ENCODE measurements around the gene PITPNC1. TPM values are rescaled to one million over a fixed set of nuclear protein-coding genes. Genes with fewer than 3 reads are reported as not detected.

PITPNC1 gene
- total and polyA plus RNA-seq, 2 of the 13 experiments (the other 11 are each of a cell fraction or from before 2014, with no cell fraction given), result 4.1 to 5.7 TPM

DNA sequence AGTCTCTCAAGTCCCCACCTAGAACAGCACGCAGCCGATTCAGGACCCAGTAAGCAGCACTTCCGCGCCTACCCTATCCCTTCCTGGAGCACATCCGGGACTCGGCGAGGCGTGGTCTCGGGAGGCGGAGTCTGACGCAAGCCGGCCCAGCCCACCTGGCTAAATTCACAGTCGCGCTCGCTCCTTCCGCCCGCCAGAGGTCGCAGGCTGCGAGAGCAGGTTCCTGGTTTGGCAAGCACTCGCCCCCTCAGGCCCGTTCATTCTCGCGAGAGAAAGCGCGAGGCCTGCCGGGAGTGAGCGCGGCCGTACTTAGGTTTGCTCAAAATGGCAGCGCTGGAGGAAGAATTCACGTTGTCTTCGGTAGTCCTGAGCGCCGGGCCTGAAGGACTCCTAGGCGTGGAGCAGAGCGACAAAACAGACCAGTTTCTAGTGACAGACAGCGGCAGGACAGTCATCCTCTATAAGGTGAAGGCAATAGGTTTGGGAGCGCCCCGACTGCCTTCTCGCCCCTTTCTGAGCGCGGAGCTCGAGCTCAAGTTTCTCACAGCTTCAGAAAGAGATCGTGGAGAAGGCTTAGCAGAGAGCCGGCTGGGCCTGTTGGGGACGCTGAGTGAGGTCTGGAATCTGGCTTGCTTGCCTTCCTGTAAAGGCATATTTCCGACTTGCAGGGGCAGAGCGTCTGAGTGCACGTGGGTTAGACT is 340.7 kb downstream of the PITPNC1 start, which contains the start of gene NOL11 (continued):
- TF ChIP-seq, protein P1, sequence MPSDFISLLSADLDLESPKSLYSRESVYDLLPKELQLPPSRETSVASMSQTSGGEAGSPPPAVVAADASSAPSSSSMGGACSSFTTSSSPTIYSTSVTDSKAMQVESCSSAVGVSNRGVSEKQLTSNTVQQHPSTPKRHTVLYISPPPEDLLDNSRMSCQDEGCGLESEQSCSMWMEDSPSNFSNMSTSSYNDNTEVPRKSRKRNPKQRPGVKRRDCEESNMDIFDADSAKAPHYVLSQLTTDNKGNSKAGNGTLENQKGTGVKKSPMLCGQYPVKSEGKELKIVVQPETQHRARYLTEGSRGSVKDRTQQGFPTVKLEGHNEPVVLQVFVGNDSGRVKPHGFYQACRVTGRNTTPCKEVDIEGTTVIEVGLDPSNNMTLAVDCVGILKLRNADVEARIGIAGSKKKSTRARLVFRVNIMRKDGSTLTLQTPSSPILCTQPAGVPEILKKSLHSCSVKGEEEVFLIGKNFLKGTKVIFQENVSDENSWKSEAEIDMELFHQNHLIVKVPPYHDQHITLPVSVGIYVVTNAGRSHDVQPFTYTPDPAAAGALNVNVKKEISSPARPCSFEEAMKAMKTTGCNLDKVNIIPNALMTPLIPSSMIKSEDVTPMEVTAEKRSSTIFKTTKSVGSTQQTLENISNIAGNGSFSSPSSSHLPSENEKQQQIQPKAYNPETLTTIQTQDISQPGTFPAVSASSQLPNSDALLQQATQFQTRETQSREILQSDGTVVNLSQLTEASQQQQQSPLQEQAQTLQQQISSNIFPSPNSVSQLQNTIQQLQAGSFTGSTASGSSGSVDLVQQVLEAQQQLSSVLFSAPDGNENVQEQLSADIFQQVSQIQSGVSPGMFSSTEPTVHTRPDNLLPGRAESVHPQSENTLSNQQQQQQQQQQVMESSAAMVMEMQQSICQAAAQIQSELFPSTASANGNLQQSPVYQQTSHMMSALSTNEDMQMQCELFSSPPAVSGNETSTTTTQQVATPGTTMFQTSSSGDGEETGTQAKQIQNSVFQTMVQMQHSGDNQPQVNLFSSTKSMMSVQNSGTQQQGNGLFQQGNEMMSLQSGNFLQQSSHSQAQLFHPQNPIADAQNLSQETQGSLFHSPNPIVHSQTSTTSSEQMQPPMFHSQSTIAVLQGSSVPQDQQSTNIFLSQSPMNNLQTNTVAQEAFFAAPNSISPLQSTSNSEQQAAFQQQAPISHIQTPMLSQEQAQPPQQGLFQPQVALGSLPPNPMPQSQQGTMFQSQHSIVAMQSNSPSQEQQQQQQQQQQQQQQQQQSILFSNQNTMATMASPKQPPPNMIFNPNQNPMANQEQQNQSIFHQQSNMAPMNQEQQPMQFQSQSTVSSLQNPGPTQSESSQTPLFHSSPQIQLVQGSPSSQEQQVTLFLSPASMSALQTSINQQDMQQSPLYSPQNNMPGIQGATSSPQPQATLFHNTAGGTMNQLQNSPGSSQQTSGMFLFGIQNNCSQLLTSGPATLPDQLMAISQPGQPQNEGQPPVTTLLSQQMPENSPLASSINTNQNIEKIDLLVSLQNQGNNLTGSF (CRISPR knock-in tag; IDR thresholded peaks at IDR 0.05), result peak; percentile 91
- TF ChIP-seq HMGA1 (CRISPR knock-in tag; conservative IDR thresholded peaks at IDR 0.05) (no peak), RORA (CRISPR knock-in tag; IDR thresholded peaks at IDR 0.05) (no peak), MED1 (CRISPR knock-in tag; IDR thresholded peaks at IDR 0.05) (peak; percentile 90), RAD21 (CRISPR knock-in tag; IDR thresholded peaks at IDR 0.05) (peak; percentile 95), MBNL3 (CRISPR knock-in tag; conservative IDR thresholded peaks at IDR 0.05) (no peak), ZNF543 (CRISPR knock-in tag; IDR thresholded peaks at IDR 0.05) (peak; percentile 93), REXO4 (CRISPR knock-in tag; IDR thresholded peaks at IDR 0.05; ENCODE audit: borderline replicate concordance) (0 out of 2 replicates have a peak, but pooled peaks have one; percentile 53), ZSCAN30 (CRISPR knock-in tag; IDR thresholded peaks at IDR 0.05) (no peak; the same call in 1 of the 2 replicates), ZNF260 (CRISPR knock-in tag; IDR thresholded peaks at IDR 0.05; ENCODE audit: borderline replicate concordance, low read depth) (no peak), ASH2L (IDR thresholded peaks at IDR 0.05; ENCODE audit: insufficient read length, low read depth, low read length) (peak; percentile 98), SNAPC2 (CRISPR knock-in tag; IDR thresholded peaks at IDR 0.05) (peak; percentile 97), PAWR (CRISPR knock-in tag; IDR thresholded peaks at IDR 0.05; ENCODE audit: borderline replicate concordance) (no peak; the same call in 1 of the 2 replicates), PCBP1 (IDR thresholded peaks at IDR 0.05; ENCODE audit: borderline replicate concordance, low read depth, low read length) (0 out of 2 replicates have a peak, but pooled peaks have one; percentile 73)
- TF ChIP-seq, protein P2, sequence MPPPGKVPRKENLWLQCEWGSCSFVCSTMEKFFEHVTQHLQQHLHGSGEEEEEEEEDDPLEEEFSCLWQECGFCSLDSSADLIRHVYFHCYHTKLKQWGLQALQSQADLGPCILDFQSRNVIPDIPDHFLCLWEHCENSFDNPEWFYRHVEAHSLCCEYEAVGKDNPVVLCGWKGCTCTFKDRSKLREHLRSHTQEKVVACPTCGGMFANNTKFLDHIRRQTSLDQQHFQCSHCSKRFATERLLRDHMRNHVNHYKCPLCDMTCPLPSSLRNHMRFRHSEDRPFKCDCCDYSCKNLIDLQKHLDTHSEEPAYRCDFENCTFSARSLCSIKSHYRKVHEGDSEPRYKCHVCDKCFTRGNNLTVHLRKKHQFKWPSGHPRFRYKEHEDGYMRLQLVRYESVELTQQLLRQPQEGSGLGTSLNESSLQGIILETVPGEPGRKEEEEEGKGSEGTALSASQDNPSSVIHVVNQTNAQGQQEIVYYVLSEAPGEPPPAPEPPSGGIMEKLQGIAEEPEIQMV (CRISPR knock-in tag; IDR thresholded peaks at IDR 0.05; ENCODE audit: low read depth), result peak; percentile 90
- TF ChIP-seq, protein P3, sequence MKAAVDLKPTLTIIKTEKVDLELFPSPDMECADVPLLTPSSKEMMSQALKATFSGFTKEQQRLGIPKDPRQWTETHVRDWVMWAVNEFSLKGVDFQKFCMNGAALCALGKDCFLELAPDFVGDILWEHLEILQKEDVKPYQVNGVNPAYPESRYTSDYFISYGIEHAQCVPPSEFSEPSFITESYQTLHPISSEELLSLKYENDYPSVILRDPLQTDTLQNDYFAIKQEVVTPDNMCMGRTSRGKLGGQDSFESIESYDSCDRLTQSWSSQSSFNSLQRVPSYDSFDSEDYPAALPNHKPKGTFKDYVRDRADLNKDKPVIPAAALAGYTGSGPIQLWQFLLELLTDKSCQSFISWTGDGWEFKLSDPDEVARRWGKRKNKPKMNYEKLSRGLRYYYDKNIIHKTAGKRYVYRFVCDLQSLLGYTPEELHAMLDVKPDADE (CRISPR knock-in tag; IDR thresholded peaks at IDR 0.05), result peak; percentile 93
- TF ChIP-seq, protein P4, sequence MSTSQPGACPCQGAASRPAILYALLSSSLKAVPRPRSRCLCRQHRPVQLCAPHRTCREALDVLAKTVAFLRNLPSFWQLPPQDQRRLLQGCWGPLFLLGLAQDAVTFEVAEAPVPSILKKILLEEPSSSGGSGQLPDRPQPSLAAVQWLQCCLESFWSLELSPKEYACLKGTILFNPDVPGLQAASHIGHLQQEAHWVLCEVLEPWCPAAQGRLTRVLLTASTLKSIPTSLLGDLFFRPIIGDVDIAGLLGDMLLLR (CRISPR knock-in tag; IDR thresholded peaks at IDR 0.05), result 0 out of 2 replicates have a peak, but pooled peaks have one; percentile 47
- TF ChIP-seq, protein P5, sequence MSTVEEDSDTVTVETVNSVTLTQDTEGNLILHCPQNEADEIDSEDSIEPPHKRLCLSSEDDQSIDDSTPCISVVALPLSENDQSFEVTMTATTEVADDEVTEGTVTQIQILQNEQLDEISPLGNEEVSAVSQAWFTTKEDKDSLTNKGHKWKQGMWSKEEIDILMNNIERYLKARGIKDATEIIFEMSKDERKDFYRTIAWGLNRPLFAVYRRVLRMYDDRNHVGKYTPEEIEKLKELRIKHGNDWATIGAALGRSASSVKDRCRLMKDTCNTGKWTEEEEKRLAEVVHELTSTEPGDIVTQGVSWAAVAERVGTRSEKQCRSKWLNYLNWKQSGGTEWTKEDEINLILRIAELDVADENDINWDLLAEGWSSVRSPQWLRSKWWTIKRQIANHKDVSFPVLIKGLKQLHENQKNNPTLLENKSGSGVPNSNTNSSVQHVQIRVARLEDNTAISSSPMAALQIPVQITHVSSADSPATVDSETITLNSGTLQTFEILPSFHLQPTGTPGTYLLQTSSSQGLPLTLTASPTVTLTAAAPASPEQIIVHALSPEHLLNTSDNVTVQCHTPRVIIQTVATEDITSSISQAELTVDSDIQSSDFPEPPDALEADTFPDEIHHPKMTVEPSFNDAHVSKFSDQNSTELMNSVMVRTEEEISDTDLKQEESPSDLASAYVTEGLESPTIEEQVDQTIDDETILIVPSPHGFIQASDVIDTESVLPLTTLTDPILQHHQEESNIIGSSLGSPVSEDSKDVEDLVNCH (CRISPR knock-in tag; IDR thresholded peaks at IDR 0.05), result peak; percentile 100
